Measurements from ENCODE around the gene MSMP.

Gene MSMP

DNA sequence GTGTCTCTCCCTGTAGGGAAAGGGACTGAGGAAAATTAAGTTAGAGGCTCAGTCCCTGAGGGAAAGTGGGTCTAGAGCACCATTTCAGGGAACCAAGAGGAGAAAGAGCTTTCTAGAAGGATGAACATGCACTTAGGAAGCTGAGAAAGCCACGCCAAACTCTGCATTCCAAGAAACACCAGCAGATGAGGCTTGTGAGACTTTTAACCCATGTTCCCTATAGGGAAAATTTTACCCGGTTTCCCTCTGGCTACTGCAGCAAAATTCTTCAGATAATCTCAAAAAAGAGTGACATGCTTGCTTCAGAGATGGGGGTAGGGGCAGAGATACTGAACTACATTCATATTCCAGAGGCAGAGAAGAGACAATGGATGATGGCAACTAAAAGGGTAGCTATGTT, 30.6 kb downstream of the MSMP start:
- no peak for DNase-seq (ENCODE audit: low read depth, low spot score)

DNA sequence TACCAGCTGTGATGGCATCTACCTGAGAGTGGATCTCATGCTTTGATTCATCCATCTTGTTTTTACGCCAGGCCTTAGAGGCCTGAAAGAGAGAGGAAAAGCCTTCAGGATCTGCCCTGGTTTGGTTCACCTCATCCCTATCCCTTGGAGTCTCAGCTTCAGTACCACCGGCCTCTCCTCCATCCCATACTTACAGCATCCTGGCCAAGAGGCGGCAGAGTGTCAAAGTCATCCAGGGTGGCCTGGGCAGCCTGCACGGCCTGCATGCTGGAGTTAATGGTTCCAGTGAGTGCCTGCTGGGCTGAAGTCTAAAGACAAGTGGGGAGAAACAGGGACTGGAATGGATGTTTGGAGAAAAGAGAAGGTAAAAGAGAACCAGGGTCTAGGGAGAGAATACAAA, 34.5 kb downstream of the MSMP start:
- DNase-seq (ENCODE audit: low read depth, low spot score) = no peak

DNA sequence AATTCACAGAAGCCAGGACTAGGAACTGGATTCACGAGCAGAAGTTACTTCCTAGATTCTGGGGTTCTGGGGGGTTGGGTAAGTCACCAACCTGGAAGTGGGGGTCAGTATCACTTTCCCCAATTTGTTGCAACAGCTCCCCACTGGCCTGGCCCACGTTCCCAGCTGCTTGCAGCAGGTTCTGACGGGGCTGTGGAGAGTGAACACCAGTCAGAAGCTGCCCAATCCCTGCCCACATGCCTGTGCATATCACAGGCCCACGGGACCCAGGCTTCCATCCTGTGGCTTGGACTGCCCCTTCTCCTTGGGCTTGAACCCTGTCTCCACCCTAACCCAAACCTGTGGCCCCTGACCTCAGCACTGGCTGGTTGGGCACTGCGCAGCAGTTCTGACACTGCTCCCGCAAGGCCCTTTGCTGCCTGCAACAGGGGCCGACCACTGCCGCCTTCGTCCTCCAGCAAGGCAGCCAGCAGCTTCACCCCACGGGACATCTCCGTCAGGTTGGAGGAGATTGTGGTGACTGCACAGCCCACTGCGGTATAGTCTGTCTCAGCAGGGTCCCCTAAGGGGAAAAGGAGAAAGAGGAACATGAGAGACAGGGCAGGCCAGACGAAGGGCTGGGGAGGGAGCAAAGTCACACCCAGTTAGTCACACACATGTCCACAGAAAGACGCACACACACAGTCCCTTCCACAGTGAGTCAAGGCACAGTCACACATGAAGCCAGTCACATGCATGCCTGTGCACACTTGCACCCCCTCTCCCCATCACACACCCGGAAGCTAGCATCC, 35.2 kb downstream of the MSMP start:
- no peak for DNase-seq (ENCODE audit: low read depth, low spot score)

DNA sequence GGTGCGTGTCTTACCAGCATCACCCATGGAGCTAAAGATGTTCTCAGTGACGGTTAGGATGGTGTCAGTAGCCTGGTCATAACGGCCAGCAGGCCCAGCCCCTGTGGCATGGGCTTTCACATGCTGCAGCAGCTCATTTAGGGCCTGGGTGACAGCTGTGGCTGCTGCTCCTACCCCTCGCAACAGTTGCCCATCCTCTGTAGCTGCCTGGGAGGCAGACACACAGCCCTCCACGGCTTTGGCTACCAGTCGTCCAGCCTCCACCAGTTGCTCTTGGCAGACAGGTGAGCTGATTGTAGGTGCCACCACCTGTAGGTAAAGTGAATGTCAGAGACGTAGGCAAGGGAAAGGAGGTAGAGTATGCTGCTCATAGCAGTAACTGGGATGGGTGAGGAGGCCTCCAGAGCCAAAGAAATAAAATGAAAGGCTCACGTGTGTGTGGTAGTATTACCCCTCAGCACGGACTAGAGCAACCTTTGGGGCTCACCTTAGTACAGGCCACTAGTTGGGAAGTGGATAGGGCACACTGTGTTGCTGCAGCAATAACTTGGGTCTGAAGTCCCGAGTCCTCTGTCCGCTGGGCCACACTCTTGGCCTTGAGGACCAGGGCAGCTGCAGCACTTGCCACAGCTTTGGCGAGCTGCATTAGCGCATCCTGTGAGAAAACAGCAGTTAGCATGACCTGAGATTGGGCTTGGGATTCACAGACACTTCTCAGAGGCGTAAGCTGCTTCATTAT, 36.8 kb downstream of the MSMP start:
- no peak for DNase-seq (ENCODE audit: low read depth, low spot score)

DNA sequence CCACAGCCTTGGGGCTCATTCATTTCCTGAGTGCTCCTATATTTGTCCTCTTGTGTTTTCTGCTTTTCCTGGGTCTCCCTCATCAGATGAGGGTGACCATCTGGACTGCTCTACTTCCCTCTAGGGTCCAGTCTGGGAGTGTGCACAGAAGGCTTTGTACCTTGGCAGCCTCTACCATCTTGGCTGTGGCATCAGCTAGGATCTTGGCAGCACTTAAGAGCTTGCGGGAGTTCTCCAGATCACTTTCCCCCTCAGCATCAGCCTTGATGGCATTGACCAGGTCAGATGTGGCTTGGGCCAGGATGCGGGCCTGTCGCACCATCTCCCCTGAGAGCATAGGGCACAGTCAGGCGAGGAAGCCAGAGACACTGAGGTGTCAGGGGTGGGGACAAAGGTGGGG, 37.8 kb downstream of the MSMP start:
- DNase-seq (ENCODE audit: low read depth, low spot score) = no peak

DNA sequence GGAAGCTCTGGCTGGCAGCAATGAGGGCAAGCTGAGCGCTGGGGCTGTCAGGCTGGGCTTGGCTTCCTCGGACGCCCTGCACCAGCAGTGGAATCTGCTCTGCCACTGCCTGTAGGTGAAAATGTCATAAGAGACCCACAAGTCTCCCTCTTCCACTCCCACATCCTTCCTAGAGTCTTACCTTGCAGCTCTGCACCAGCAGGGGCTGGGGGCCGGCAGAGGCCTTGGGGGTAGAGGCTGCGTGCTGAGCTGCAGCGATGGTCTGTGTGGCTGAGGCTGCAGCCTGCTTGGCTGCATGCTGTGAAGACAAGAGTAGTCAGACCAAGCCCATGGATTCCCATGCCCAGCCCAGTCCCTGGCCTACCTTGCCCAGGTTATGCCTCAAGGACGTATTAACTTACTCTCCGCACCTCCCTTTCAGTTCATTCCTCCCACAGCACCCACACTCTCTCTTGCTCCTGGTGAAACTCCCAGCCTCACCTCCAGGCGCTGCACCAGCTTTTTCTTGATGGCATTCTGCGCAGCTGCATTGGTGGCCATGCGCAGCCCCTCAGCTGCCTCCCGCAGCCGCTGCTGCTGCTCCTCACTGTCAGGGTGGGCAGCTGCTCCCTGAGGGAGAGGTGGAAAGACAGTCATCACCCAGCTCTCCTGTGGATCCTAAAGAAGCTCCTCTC, 39.4 kb downstream of the MSMP start:
- DNase-seq (ENCODE audit: low read depth, low spot score) = no peak

DNA sequence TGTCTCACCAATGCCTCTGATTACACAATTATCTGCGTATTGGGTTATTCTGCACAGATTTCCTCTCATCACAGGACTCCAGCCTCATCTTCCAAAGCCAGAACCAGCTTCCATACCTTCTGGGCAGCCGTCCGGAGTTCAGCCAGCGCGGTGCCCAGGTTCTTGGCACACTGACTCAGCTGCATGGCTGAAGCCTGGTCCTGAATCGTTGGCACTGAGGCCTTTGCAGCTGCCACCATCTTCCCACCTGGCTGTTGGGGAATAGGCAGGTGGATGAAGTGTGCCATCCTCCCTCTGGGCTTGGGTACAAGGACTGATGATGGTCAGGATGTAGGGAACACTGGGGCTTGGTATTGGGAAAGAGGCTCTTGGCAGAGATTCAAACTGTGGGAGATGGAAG, 40.0 kb downstream of the MSMP start:
- DNase-seq (ENCODE audit: low read depth, low spot score) = no peak

DNA sequence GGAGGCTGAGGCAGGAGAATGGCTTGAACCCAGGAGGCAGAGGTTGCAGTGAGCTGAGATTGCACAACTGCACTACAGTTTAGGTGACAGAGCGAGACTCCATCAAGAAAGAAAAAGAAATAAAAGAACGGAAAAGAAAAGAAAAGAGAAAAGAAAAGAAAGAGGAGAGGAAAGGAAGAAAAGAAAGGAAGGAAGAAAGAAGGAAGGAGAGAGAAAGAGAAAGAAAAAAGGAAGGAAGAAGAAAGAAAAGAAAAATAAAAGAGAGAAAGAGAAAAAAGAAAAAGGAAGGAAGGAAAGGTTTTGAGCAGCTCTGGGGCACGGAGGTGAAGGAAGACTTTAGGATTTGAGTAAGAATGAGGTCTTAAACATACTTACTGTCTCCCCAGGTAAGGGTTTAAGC, 40.5 kb downstream of the MSMP start:
- no peak for DNase-seq (ENCODE audit: low read depth, low spot score)

DNA sequence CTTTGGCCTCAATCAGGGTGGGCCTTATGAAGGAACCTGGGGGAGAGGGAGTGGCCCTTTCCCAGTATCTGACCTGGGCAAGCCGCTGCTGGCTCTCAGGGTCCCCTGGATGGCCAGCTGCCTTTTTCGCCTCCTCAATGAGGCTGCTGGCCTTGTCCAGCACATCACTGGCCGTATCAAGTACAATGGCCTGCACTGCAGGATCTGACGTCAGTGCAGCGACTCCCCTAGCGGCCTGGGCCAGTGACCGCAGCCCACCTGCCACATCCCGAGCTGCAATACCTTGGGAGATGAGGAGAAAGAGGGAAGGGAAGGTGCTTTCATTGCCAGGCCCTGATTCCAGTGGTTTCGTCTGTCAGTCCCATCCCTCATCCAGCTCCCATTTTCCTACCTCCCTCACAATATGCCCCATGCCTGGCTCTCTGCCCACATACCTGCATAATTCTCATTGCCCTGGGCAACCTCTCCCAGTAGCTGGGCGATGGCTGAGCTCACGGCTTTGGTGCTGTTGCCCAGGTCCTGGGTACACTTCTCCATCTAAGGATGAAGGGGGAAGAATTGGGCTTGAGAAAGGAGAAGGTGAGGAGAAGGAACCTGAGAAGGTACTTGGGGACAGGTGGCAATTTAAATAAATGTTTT, 41.2 kb downstream of the MSMP start:
- no peak for DNase-seq (ENCODE audit: low read depth, low spot score)

DNA sequence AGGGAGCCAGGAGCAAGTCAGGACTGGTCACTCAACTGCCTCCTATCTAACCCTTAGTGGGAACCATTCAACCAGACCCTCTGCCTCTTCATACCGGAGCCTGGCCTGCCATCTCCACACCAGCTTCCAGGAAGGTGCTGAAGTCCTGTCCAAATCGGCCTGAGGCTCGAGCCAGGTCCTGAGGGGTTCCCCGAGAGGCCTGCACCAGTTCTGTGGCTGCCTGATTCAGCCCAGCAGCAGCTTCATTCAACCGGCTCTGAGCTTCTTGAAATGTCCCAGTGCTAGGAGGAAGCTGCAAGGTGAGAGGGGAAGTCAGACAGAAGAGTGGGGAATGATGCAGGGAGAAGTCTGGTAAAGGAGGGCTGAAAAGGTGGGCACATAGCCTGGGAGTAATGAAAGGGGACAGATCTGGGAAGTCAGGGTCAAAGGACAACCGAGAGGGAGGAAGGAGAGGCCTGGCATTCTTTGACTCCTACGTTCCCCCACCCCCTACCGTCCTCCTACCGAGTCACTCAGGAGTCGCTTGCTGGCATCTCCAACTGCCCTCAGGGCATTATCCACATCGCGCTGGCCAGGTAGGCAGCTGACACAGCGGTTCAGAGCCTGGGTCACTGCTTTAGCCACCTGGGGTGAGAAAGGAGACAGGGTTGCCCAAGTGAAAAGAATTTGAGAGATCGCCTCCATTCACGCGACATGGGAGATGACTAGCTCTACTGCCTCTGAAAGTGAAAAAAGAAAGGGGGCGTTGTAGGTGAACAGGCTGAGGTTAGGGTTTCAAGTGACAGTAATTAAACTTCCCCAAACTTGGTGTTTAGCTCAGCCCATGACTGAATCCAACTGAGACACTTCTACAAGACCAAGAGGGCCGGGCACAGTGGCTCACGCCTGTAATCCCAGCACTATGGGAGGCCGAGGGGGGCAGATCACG, 42.3 kb downstream of the MSMP start:
- DNase-seq (ENCODE audit: low read depth, low spot score) = no peak

DNA sequence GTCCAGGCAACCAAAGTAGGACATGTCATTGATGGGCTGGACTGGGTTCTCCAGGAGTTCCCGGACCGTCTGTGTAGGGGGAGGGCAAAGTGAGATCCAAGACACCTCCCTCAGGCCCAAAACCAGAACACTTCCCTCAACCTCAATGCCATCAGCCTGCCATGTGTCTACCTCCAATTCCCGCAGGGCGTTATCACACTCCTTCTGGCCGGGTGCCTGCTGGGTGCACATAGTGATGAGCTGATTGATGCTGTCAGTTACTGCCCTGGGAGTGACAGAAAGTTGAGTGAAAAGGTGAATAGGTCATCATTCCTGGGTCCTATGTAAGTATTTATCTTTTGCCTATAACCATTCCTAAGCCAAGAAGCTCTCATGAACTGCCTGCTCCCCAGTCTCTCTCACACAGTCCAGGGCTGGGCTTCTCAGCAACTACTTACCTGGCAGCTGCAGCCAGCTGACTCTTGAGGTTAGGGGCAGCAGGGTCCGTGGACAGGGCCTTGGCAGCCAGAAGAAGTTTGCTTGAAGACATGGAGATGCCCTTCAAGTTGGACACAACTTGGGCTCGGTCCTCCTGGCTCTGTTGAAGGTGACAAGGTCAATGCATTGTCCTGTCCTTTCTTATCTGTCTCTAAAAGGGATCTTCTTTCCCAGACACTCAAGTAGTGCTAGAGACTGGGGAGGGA, 43.1 kb downstream of the MSMP start:
- no peak for DNase-seq (ENCODE audit: low read depth, low spot score)

DNA sequence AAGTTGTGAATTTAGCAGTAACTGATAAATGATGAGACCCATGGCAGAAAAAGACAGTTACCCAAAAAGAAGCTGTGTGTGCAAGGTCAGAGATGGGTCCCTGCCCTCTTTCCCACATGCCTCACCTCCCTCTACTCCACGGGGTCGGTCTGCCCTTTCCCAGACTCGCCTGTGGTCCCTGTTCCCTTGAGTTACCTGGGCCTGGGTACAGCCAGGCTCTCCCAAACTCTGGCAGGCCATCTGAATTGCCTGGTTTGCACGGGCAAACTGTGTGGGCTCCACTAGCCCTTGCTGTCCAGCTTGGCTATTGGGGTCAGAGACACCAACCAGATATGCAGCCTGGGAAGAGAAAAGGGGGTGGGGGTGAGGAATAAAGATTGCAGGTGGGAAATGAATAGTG, 45.9 kb downstream of the MSMP start:
- no peak for DNase-seq (ENCODE audit: low read depth, low spot score)

DNA sequence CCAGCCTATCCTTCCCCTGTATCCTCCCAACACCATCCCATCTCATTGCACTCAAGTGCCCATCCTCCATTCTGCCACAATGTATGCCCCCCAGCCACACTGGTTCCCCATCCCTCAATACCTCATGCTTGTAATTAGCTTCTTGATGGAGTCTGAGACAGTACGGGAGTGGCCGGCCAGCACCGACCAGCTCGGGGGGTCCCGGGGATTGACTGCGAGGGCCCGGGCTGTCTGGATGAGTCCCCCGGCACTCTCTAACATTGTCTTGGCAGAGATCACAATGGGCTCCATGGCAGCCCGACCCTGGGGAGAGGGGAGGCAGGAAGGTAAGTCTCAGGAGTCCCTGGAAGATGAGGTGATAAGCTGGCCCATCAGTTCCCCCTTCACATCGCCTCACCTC, 47.1 kb downstream of the MSMP start:
- DNase-seq (ENCODE audit: low read depth, low spot score) = no peak

DNA sequence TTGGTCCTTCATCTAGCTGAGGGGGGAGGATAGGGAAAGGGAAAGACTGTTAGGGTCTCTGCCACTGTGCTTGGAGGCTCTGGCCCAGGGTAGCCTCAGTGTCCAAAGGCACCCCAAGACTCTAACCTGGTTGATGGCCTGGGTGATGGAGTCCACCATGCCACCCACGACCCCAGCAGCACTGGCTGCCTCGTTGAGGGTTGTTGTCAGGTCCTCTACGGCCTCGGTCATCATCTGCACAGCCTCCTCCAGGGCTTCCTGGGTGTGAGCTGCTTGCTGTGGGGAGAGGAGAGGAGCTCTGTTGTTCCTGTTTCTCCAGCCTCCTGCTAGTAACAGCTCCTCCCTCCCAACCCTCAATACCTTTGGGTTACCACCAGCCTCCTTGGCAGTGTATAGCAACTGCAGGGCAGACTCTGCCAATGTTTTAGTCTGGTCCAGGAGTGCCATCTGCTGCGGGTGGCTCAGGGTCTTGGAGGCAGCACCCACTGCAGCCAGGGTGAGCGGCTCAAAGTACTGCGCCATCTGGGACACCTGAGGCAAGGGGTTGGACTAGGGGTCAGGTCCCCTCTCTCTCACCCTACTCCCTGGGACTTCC, 48.1 kb downstream of the MSMP start:
- DNase-seq (ENCODE audit: low read depth, low spot score) = no peak

DNA sequence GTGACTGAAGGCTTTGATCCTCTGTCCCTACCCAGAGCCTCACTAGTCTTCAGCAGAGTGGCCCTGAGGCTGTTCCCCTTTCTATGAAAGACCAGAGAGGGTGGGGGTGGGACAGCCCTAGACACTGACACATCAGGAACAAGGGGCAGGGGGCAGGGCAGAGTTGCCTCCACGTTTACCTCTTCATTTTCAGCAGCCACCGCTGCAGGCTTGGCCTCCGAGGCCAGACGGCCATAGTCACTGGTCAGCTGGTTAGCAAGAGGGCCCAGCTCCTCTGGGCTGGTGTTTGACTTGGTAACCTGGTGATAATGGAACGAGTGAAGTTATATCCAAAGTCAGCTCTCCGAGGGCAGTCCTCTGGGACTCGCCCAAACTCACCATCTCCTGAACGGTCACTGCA, 48.7 kb downstream of the MSMP start:
- DNase-seq (ENCODE audit: low read depth, low spot score) = no peak

DNA sequence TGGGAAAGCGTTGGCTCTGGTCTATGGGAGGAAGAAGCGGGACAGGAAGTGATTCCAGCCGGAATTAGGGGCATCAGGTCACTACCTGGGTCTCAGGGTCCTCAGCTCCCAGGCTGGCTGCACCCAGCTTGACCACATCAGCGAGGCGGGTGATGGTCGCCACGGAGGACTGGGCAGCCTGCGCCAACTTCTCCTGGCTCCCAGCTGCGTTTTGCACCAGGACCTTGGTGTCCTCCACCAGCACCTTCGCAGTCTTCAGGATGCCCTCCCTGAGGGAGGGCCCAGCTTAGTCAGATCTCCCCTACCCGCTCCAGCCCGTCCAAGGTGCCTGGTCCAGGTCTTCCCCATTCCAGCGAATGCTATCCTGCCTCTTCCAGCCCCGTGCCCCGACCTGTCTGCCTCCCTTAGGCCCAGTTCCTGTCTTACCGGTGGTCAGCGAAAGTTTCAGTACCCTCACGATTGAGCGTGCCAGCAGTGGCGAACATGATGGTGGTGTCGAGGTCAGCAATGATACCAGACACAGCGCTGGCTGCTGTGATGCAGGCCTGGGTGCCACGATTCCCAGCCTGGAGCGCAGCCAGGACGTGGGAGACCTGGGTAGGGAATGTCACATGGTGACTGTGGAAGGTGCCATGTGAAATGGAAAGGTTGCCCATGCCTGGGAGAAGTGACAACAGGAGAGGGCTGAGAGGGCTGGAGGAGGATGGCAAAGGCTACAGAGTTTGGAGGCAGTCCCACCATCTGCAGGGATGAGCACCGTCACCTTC, 50.0 kb downstream of the MSMP start:
- DNase-seq (ENCODE audit: low read depth, low spot score) = no peak
